Osteoblast (primary cell): ENCODE results near the gene FITM1. TPM values are rescaled to one million over a fixed set of nuclear protein-coding genes. Genes with fewer than 3 reads are reported as not detected.

ENCODE experiments used
- DNase-seq: peaks from one replicate; pipeline ENCODE4 v3.0.0; 2011; ENCODE audit warnings: low spot score, mixed read lengths; ENCODE audit not compliant: insufficient read length; ENCODE audit errors: missing footprints
- H2AFZ ChIP-seq: 2 replicates; pipeline ENCODE4 v1.6.0; 2011; ENCODE audit warnings: mild to moderate bottlenecking, low read length
- H3K27ac ChIP-seq: 2 replicates; pipeline ENCODE4 v1.5.1; 2011; ENCODE audit warnings: mild to moderate bottlenecking, low read depth, low read length, moderate library complexity
- H3K27me3 ChIP-seq: 2 replicates; pipeline ENCODE4 v1.6.0; 2012; ENCODE audit warnings: mild to moderate bottlenecking, control low read depth, inconsistent platforms, low read length, moderate library complexity; ENCODE audit not compliant: insufficient read depth
- H3K36me3 ChIP-seq: 2 replicates; pipeline ENCODE4 v1.5.1; 2011; ENCODE audit warnings: mild to moderate bottlenecking, low read length, control low read depth, moderate library complexity; ENCODE audit not compliant: insufficient read depth
- H3K4me1 ChIP-seq: 2 replicates; pipeline ENCODE4 v1.5.1; 2011; ENCODE audit warnings: mild to moderate bottlenecking, low read length, control low read depth, moderate library complexity; ENCODE audit not compliant: insufficient read depth
- H3K4me2 ChIP-seq: 2 replicates; pipeline ENCODE4 v1.6.0; 2011; ENCODE audit warnings: mild to moderate bottlenecking, low read length; ENCODE audit not compliant: insufficient read depth
- H3K4me3 ChIP-seq: fragments of 200-600 bp; sonication (generic); 3 replicates; pipeline ENCODE4 v1.5.1; 2012; ENCODE audit warnings: mild to moderate bottlenecking, low read length, inconsistent platforms; ENCODE audit not compliant: insufficient read depth
- H3K79me2 ChIP-seq: 2 replicates; pipeline ENCODE4 v1.6.0; 2012; ENCODE audit warnings: mild to moderate bottlenecking, low read length, control low read depth, inconsistent platforms; ENCODE audit not compliant: insufficient read depth
- H3K9me3 ChIP-seq: 2 replicates; pipeline ENCODE4 v1.5.1; 2011; ENCODE audit warnings: low read depth, low read length, control low read depth
- H4K20me1 ChIP-seq: 2 replicates; pipeline ENCODE4 v1.6.0; 2012; ENCODE audit warnings: mild to moderate bottlenecking, low read length, control low read depth; ENCODE audit not compliant: insufficient read depth
- total RNA-seq: library from RNA; depleted of rRNA; stranded (reverse); fragments of >200 nt; gene quantifications from 2 replicates; pipeline ENCODE4 v1.2.3, GENCODE V29; 2012
- TF ChIP-seq, protein P1 (sequence below): IDR thresholded peaks from 2 replicates; pipeline ENCODE4 v1.5.1; 2011; ENCODE audit warnings: mild to moderate bottlenecking, low read depth, low read length, moderate library complexity; ENCODE audit errors: extremely low read depth

FITM1 gene
- total RNA-seq, 1 donor: 0.72 TPM

- Histone ChIP-seq H3K27me3 (peaks cover 12% of the 10 kb centered on the region), H2AFZ (no peak overlapping the region), H3K27ac (no peak overlapping the region), H3K4me2 (no peak overlapping the region), H3K4me1 (no peaks in the 10 kb centered on the region), H4K20me1 (no peaks in the 10 kb centered on the region), H3K36me3 (no peaks in the 10 kb centered on the region), H3K9me3 (no peaks in the 10 kb centered on the region), H3K4me3 (no peak overlapping the region), H3K79me2 (no peaks in the 10 kb centered on the region)
- peak; percentile 44 for DNase-seq
- TF ChIP-seq, protein P1, sequence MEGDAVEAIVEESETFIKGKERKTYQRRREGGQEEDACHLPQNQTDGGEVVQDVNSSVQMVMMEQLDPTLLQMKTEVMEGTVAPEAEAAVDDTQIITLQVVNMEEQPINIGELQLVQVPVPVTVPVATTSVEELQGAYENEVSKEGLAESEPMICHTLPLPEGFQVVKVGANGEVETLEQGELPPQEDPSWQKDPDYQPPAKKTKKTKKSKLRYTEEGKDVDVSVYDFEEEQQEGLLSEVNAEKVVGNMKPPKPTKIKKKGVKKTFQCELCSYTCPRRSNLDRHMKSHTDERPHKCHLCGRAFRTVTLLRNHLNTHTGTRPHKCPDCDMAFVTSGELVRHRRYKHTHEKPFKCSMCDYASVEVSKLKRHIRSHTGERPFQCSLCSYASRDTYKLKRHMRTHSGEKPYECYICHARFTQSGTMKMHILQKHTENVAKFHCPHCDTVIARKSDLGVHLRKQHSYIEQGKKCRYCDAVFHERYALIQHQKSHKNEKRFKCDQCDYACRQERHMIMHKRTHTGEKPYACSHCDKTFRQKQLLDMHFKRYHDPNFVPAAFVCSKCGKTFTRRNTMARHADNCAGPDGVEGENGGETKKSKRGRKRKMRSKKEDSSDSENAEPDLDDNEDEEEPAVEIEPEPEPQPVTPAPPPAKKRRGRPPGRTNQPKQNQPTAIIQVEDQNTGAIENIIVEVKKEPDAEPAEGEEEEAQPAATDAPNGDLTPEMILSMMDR: no peak
These were observed 43.5 kb upstream of the FITM1 start for GRCh38 chr14:24087004-24087403.

- Histone ChIP-seq H2AFZ (no peak overlapping the region), H3K4me1 (no peaks in the 10 kb centered on the region), H3K79me2 (no peaks in the 10 kb centered on the region), H3K9me3 (no peaks in the 10 kb centered on the region), H3K27me3 (peaks cover 3% of the 10 kb centered on the region), H3K27ac (no peak overlapping the region), H3K4me3 (no peak overlapping the region), H3K4me2 (no peak overlapping the region), H4K20me1 (no peaks in the 10 kb centered on the region), H3K36me3 (no peaks in the 10 kb centered on the region)
- TF ChIP-seq, protein P1: no peak
- DNase-seq: peak; percentile 56
These were observed 42.4 kb upstream of the FITM1 start for GRCh38 chr14:24088095-24088494.

GRCh38 chr14:24089890-24090289 is 40.6 kb upstream of the FITM1 start:
- no peak for DNase-seq

DNA sequence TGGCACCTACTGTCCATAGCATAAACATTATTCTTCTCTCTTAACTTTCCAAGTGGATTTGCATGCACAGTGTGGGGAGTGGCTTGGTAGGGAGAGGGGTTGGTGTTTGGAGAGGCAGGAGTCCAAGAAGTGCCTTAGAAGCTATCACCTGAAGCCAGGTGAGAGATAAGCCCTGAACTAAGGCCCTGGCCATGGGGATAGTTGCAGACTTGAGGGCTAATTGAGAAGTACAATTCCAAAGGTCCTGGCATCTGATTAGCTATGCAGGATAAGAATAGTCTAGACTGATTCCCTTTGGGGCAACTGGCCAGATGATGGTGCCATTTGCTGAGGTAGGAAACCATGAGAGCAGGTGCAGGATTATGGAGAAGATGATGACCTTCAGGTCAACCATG is 38.4 kb upstream of the FITM1 start:
- H3K4me1 ChIP-seq: peaks cover 10% of the 10 kb centered on the region
- TF ChIP-seq, protein P1: no peak
- peaks cover 10% of the 10 kb centered on the region for H3K79me2 ChIP-seq
- H3K27ac ChIP-seq: no peak overlapping the region
- H4K20me1 ChIP-seq: no peaks in the 10 kb centered on the region
- no peaks in the 10 kb centered on the region for H3K27me3 ChIP-seq
- H3K4me2 ChIP-seq: no peak overlapping the region
- no peaks in the 10 kb centered on the region for H3K36me3 ChIP-seq
- no peaks in the 10 kb centered on the region for H3K9me3 ChIP-seq
- DNase-seq: no peak
- no peak overlapping the region for H2AFZ ChIP-seq
- H3K4me3 ChIP-seq: no peak overlapping the region

More at GRCh38 chr14:24089890-24090289, 40.6 kb upstream of the FITM1 start:
- Histone ChIP-seq H3K4me3 (no peak overlapping the region), H3K4me1 (peaks cover 2% of the 10 kb centered on the region), H3K27ac (no peak overlapping the region), H2AFZ (no peak overlapping the region), H3K36me3 (no peaks in the 10 kb centered on the region), H3K79me2 (peaks cover 1% of the 10 kb centered on the region), H4K20me1 (no peaks in the 10 kb centered on the region), H3K4me2 (no peak overlapping the region), H3K27me3 (no peaks in the 10 kb centered on the region), H3K9me3 (no peaks in the 10 kb centered on the region)
- TF ChIP-seq, protein P1: no peak
